GM23338 (cell line): ENCODE results near the gene ANKHD1. TPM values are rescaled to one million over a fixed set of nuclear protein-coding genes. Genes with fewer than 3 reads are reported as not detected.

ENCODE experiments used
- ATAC-seq: fragments of 200-7000 bp; cut with Tn5 transposase; 3 replicates; pipeline ENCODE4 v1.9.1; 2020
- DNase-seq: peaks from one replicate; pipeline ENCODE4 v3.0.0-alpha.2; 2015; ENCODE audit warnings: low spot score
- H2AFZ ChIP-seq: fragments of 200-600 bp; sonication (generic); 2 replicates; pipeline ENCODE4 v1.8.0; 2016; ENCODE audit warnings: antibody characterized with exemption, mild to moderate bottlenecking, moderate library complexity
- H3F3A ChIP-seq: fragments of 200-600 bp; sonication (generic); replicated peaks from 2 replicates; pipeline ENCODE4 v1.8.0; 2017; ENCODE audit warnings: antibody characterized with exemption, mixed run types, low read depth
- H3K27ac ChIP-seq: fragments of 200-600 bp; sonication (generic); 2 replicates; pipeline ENCODE4 v1.6.1; 2016; ENCODE audit warnings: low read depth
- H3K27me3 ChIP-seq: fragments of 200-600 bp; sonication (generic); 2 replicates; pipeline ENCODE4 v1.8.0; 2016; ENCODE audit warnings: mild to moderate bottlenecking, mixed run types, moderate library complexity; ENCODE audit not compliant: insufficient read depth
- H3K36me3 ChIP-seq: fragments of 200-600 bp; sonication (generic); 2 replicates; pipeline ENCODE4 v1.8.0; 2016; ENCODE audit warnings: mild to moderate bottlenecking; ENCODE audit not compliant: insufficient read depth
- H3K4me1 ChIP-seq: fragments of 200-600 bp; sonication (generic); 2 replicates; pipeline ENCODE4 v1.8.0; 2016; ENCODE audit warnings: mild to moderate bottlenecking, moderate library complexity; ENCODE audit not compliant: insufficient read depth
- H3K4me2 ChIP-seq: fragments of 200-600 bp; sonication (generic); 2 replicates; pipeline ENCODE4 v1.7.1; 2017; ENCODE audit warnings: mixed run types
- H3K4me3 ChIP-seq: fragments of 200-600 bp; sonication (generic); 2 replicates; pipeline ENCODE4 v1.6.1; 2016; ENCODE audit warnings: mixed run types
- H3K79me2 ChIP-seq: fragments of 200-600 bp; sonication (generic); replicated peaks from 2 replicates; pipeline ENCODE4 v1.8.0; 2017; ENCODE audit warnings: mild to moderate bottlenecking; ENCODE audit not compliant: insufficient read depth
- H3K9me2 ChIP-seq: fragments of 200-600 bp; sonication (generic); 2 replicates; pipeline ENCODE4 v1.8.0; 2017; ENCODE audit not compliant: insufficient read depth
- H4K20me1 ChIP-seq: fragments of 200-600 bp; sonication (generic); replicated peaks from 2 replicates; pipeline ENCODE4 v1.8.0; 2017; ENCODE audit warnings: mild to moderate bottlenecking; ENCODE audit not compliant: insufficient read depth
- H3K27ac Mint-ChIP-seq: 2 replicates; pipeline ENCODE4 v1.8.0; 2020; ENCODE audit warnings: inconsistent platforms, mild to moderate bottlenecking, moderate library complexity, mixed read lengths
- H3K27me3 Mint-ChIP-seq: 3 replicates; pipeline ENCODE4 v1.8.0; 2022; ENCODE audit warnings: low read depth, mild to moderate bottlenecking, moderate library complexity, mixed read lengths, inconsistent platforms; ENCODE audit not compliant: insufficient read depth, poor library complexity
- H3K36me3 Mint-ChIP-seq: 3 replicates; pipeline ENCODE4 v1.8.0; 2021; ENCODE audit warnings: low read depth, mild to moderate bottlenecking, inconsistent platforms, moderate library complexity, mixed read lengths
- H3K4me1 Mint-ChIP-seq: 3 replicates; pipeline ENCODE4 v1.8.0; 2020; ENCODE audit warnings: mild to moderate bottlenecking, inconsistent platforms, mixed read lengths
- H3K4me3 Mint-ChIP-seq: 3 replicates; pipeline ENCODE4 v1.8.0; 2021; ENCODE audit warnings: moderate library complexity, mild to moderate bottlenecking, inconsistent platforms, mixed read lengths
- H3K9me3 Mint-ChIP-seq: 3 replicates; pipeline ENCODE4 v1.8.0; 2020; ENCODE audit warnings: moderate library complexity, mild to moderate bottlenecking, inconsistent platforms, mixed read lengths
- CREB1 ChIP-seq: fragments of 250-450 bp; sonication (Bioruptor Pico); IDR thresholded peaks from 2 replicates; pipeline ENCODE4 v1.5.0; 2020; ENCODE audit warnings: low read depth, mild to moderate bottlenecking, moderate library complexity
- EZH2 ChIP-seq: fragments of 200-600 bp; sonication (generic); IDR thresholded peaks from one replicate; pipeline ENCODE4 v1.8.0; 2017; ENCODE audit warnings: antibody characterized with exemption, mild to moderate bottlenecking, low read depth; ENCODE audit not compliant: unreplicated experiment
- NANOG ChIP-seq: IDR thresholded peaks from 2 replicates; pipeline ENCODE4 v1.6.1; 2016; ENCODE audit warnings: antibody characterized with exemption, borderline replicate concordance
- POLR2AphosphoS5 ChIP-seq: IDR thresholded peaks from 2 replicates; pipeline ENCODE4 v1.6.1; 2016; ENCODE audit warnings: antibody characterized with exemption, low read depth
- STAT1 ChIP-seq: IDR thresholded peaks from one replicate; pipeline ENCODE4 v1.6.1; 2016; ENCODE audit warnings: antibody characterized with exemption; ENCODE audit not compliant: unreplicated experiment
- ZNF331 ChIP-seq: fragments of 250-450 bp; sonication (Bioruptor Pico); IDR thresholded peaks from 2 replicates; pipeline ENCODE4 v1.5.0; 2020; ENCODE audit warnings: low read depth, mild to moderate bottlenecking, moderate library complexity
- ZNF462 ChIP-seq: fragments of 250-450 bp; sonication (Bioruptor Pico); IDR thresholded peaks from 2 replicates; pipeline ENCODE4 v1.5.0; 2020; ENCODE audit warnings: mild to moderate bottlenecking, moderate library complexity
- polyA plus RNA-seq: library from polyadenylated mRNA; unstranded; fragments of >200 nt; fragmentation: Nextera tagmentation; extraction: Ambion mirVana; gene quantifications from 2 replicates; pipeline ENCODE4 v1.2.1, GENCODE V29; 2016
- total RNA-seq: library from RNA; depleted of rRNA; stranded (reverse); fragments of >200 nt; shearing (Covaris generic); gene quantifications from 2 replicates; pipeline ENCODE4 v1.2.3, GENCODE V29; 2014
- TF ChIP-seq, protein P1 (sequence below): IDR thresholded peaks from 2 replicates; pipeline ENCODE4 v1.6.1; 2016; ENCODE audit warnings: antibody characterized with exemption

The ANKHD1 gene
- total and polyA plus RNA-seq, 2 experiments from 2014 or later = 73.0 to 119 TPM

DNA sequence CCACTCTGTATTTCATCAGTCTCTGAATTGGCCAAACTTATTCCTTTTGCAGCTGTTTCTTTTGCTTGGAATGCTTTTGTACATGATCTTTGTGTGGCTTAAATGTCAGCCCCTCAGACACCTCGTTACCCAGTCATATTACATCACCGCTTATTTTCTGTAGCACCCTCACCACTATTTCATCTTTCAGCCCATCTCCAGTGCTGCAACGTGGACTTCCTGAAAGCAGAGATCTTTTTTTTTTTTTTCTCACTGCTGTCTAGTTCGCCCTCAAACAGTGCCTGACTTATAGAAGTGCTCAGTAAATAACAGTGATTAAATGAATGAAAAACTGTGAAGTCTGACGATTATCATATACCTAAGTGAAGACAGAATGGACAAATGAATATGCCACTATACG, 154.8 kb downstream of the ANKHD1 start:
- peaks cover 9% of the 10 kb centered on the region; the same call in 1 of the 2 replicates for H3K36me3 ChIP-seq
- H3K27me3 ChIP-seq = no peaks in the 10 kb centered on the region
- H3K36me3 Mint-ChIP-seq = peaks cover 24% of the 10 kb centered on the region
- peaks cover 18% of the 10 kb centered on the region for H3K4me1 ChIP-seq
- H3K9me2 ChIP-seq = no peaks in the 10 kb centered on the region; the same call in 1 of the 2 replicates
- peak overlapping the region; percentile 80 for H3K4me3 ChIP-seq
- peaks cover 21% of the 10 kb centered on the region for H3K4me1 Mint-ChIP-seq
- H3K79me2 ChIP-seq = peaks cover 53% of the 10 kb centered on the region
- ATAC-seq (no peak), DNase-seq (no peak)
- TF ChIP-seq EZH2 (no peak), ZNF331 (CRISPR knock-in tag) (no peak), STAT1 (no peak)
- TF ChIP-seq, protein P1, sequence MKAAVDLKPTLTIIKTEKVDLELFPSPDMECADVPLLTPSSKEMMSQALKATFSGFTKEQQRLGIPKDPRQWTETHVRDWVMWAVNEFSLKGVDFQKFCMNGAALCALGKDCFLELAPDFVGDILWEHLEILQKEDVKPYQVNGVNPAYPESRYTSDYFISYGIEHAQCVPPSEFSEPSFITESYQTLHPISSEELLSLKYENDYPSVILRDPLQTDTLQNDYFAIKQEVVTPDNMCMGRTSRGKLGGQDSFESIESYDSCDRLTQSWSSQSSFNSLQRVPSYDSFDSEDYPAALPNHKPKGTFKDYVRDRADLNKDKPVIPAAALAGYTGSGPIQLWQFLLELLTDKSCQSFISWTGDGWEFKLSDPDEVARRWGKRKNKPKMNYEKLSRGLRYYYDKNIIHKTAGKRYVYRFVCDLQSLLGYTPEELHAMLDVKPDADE = no peak
- peak overlapping the region; percentile 85 for H3K4me2 ChIP-seq
- H4K20me1 ChIP-seq = peaks cover 3% of the 10 kb centered on the region; the same call in 1 of the 2 replicates
- peak overlapping the region; percentile 80 for H3K4me3 Mint-ChIP-seq
- 0 out of 2 replicates have a peak, but pooled peaks cover 2% of the 10 kb centered on the region for H3F3A ChIP-seq
- no peaks in the 10 kb centered on the region; the same call in 2 of the 3 replicates for H3K9me3 Mint-ChIP-seq
- H3K27ac ChIP-seq = peak overlapping the region; percentile 83
- H3K27ac Mint-ChIP-seq = peak overlapping the region; percentile 93
- H3K27me3 Mint-ChIP-seq = peaks cover 14% of the 10 kb centered on the region
- H2AFZ ChIP-seq = no peak overlapping the region

GRCh38 chr5:140557136-140557805, 155.6 kb downstream of the ANKHD1 start, which contains the start of gene SRA1:
Gene SRA1 (minus strand): TSS chr5:140557473. CDS start chr5:140557452, 21 bp downstream.
- H3K36me3 ChIP-seq = 0 out of 2 replicates have a peak, but pooled peaks cover under 1% of the 10 kb centered on the region
- H3K4me2 ChIP-seq = peak within 1 kb of the TSS; percentile 85
- peaks cover 22% of the 10 kb centered on the region for H3K36me3 Mint-ChIP-seq
- H3K4me1 ChIP-seq = peaks cover 18% of the 10 kb centered on the region
- peaks cover 21% of the 10 kb centered on the region for H3K4me1 Mint-ChIP-seq
- DNase-seq (peak; percentile 95), ATAC-seq (peak; percentile 97)
- peak within 1 kb of the TSS; percentile 93 for H3K27ac ChIP-seq
- H3K4me3 Mint-ChIP-seq = peak within 1 kb of the TSS; percentile 80
- peaks cover 17% of the 10 kb centered on the region for H3K27me3 Mint-ChIP-seq
- no peaks in the 10 kb centered on the region for H3K27me3 ChIP-seq
- H3K79me2 ChIP-seq = peaks cover 46% of the 10 kb centered on the region
- peaks cover under 1% of the 10 kb centered on the region; the same call in 1 of the 2 replicates for H4K20me1 ChIP-seq
- no peaks in the 10 kb centered on the region; the same call in 2 of the 3 replicates for H3K9me3 Mint-ChIP-seq
- H3K27ac Mint-ChIP-seq = peak within 1 kb of the TSS; percentile 93
- peak within 1 kb of the TSS; percentile 80 for H3K4me3 ChIP-seq
- H3F3A ChIP-seq = 0 out of 2 replicates have a peak, but pooled peaks cover 2% of the 10 kb centered on the region
- no peaks in the 10 kb centered on the region; the same call in 1 of the 2 replicates for H3K9me2 ChIP-seq
- TF ChIP-seq POLR2AphosphoS5 (peak; percentile 97), ZNF462 (CRISPR knock-in tag) (peak; percentile 11; the same call in 1 of the 2 replicates), NANOG (no peak), CREB1 (CRISPR knock-in tag) (peak; percentile 91)
- TF ChIP-seq, protein P1 = peak; percentile 83
- peak within 1 kb of the TSS; percentile 53 for H2AFZ ChIP-seq
